Neural cell (in vitro differentiated cells): ENCODE data around the gene PTPRG.

Experiments
- CTCF ChIP-seq: fragments of 450-650 bp; IDR thresholded peaks from 2 replicates; pipeline ENCODE4 v1.5.1; 2014; ENCODE audit warnings: antibody characterized with exemption, mild to moderate bottlenecking, moderate library complexity; ENCODE audit not compliant: poor library complexity, severe bottlenecking
- EP300 ChIP-seq: fragments of 450-650 bp; conservative IDR thresholded peaks from 2 replicates; pipeline ENCODE4 v1.6.1; 2014; ENCODE audit warnings: antibody characterized with exemption, mild to moderate bottlenecking, moderate library complexity; ENCODE audit not compliant: poor library complexity, severe bottlenecking
- EZH2 ChIP-seq: fragments of 200-600, 300-800 bp; shearing (Covaris generic), sonication (generic); IDR thresholded peaks from 2 replicates; pipeline ENCODE4 v1.6.1; 2014; ENCODE audit warnings: antibody characterized with exemption, low read length, borderline replicate concordance, mild to moderate bottlenecking; ENCODE audit not compliant: insufficient read depth, poor library complexity, severe bottlenecking
- MXI1 ChIP-seq: fragments of 450-650 bp; conservative IDR thresholded peaks from 2 replicates; pipeline ENCODE4 v1.6.1; 2014; ENCODE audit warnings: antibody characterized with exemption, mild to moderate bottlenecking; ENCODE audit not compliant: poor library complexity, severe bottlenecking
- POLR2AphosphoS5 ChIP-seq: IDR thresholded peaks from 2 replicates; pipeline ENCODE4 v1.6.1; 2012
- RAD21 ChIP-seq: fragments of 450-650 bp; conservative IDR thresholded peaks from 2 replicates; pipeline ENCODE4 v1.6.1; 2014; ENCODE audit warnings: antibody characterized with exemption, mild to moderate bottlenecking, moderate library complexity
- REST ChIP-seq: IDR thresholded peaks from 2 replicates; pipeline ENCODE4 v1.6.1; 2012; ENCODE audit warnings: borderline replicate concordance
- SMC3 ChIP-seq: fragments of 450-650 bp; conservative IDR thresholded peaks from 2 replicates; pipeline ENCODE4 v1.6.1; 2014; ENCODE audit warnings: antibody characterized with exemption, mild to moderate bottlenecking, moderate library complexity; ENCODE audit not compliant: poor library complexity
- TAF1 ChIP-seq: IDR thresholded peaks from 2 replicates; pipeline ENCODE4 v1.6.1; 2012; ENCODE audit warnings: low read depth

GRCh38 chr3:62172199-62172598 is 610.8 kb downstream of the PTPRG start:
- TF ChIP-seq EZH2, result no peak
- no peak for TF ChIP-seq CTCF
- TF ChIP-seq POLR2AphosphoS5, result no peak
- no peak for TF ChIP-seq RAD21
- no peak for TF ChIP-seq MXI1
- TF ChIP-seq TAF1, result no peak
- no peak for TF ChIP-seq REST
- TF ChIP-seq EP300, result no peak
- no peak for TF ChIP-seq SMC3
